MCF 10A (cell line): ENCODE results near the gene CCND3. TPM values are rescaled to one million over a fixed set of nuclear protein-coding genes. Genes with fewer than 3 reads are reported as not detected.

ENCODE experiments used
- Bru-seq: library from RNA; stranded (reverse); fragments of 400-500 nt; gene quantifications from one replicate; lab custom pipeline; 2021; lab: Mats Ljungman, UMichigan
- BruChase-seq, 2 experiments: library from RNA; stranded (reverse); fragments of 400-500 nt; gene quantifications; one replicate each; lab custom pipeline; 2021; lab: Mats Ljungman, UMichigan
- BruUV-seq: library from RNA; stranded (reverse); fragments of 400-500 nt; replicated peaks from 2 replicates; lab custom pipeline; 2021; lab: Mats Ljungman, UMichigan
- CTCF ChIA-PET: fragments of 300-600 bp; sonication (Branson Sonifier 250); formaldehyde crosslinking; extraction: SDS; loops from one replicate; lab custom pipeline; 2021; ENCODE audit warnings: antibody characterized with exemption, inconsistent platforms; lab: Yijun Ruan, JAX
- POLR2A ChIA-PET: fragments of 300-600, 350-650 bp; sonication (Branson Sonifier 250); formaldehyde crosslinking; extraction: SDS; loops from one replicate; lab custom pipeline; 2020; ENCODE audit warnings: antibody characterized with exemption, inconsistent platforms; lab: Yijun Ruan, JAX
- DNase-seq: peaks from one replicate; pipeline ENCODE4 v3.0.0-alpha.2; 2018; ENCODE audit not compliant: unreplicated experiment
- H3K27ac Mint-ChIP-seq: one replicate; pipeline ENCODE4 v1.8.0; 2022; ENCODE audit warnings: mild to moderate bottlenecking, low read depth, mixed read lengths; ENCODE audit not compliant: unreplicated experiment
- H3K27me3 Mint-ChIP-seq: one replicate; pipeline ENCODE4 v1.8.0; 2022; ENCODE audit warnings: mixed read lengths; ENCODE audit not compliant: insufficient read depth, unreplicated experiment
- H3K36me3 Mint-ChIP-seq: one replicate; pipeline ENCODE4 v1.8.0; 2022; ENCODE audit warnings: mild to moderate bottlenecking, moderate library complexity, mixed read lengths; ENCODE audit not compliant: insufficient read depth, unreplicated experiment
- H3K4me1 Mint-ChIP-seq: one replicate; pipeline ENCODE4 v1.8.0; 2022; ENCODE audit warnings: mixed read lengths; ENCODE audit not compliant: insufficient read depth, unreplicated experiment
- H3K4me3 Mint-ChIP-seq: one replicate; pipeline ENCODE4 v1.8.0; 2022; ENCODE audit warnings: mild to moderate bottlenecking, moderate library complexity, mixed read lengths; ENCODE audit not compliant: unreplicated experiment
- H3K9me3 Mint-ChIP-seq: one replicate; pipeline ENCODE4 v1.8.0; 2022; ENCODE audit warnings: mixed read lengths; ENCODE audit not compliant: unreplicated experiment
- intact Hi-C: fragments of 100-400 bp; cut with micrococcal nuclease; formaldehyde crosslinking; loops from 2 replicates; pipeline ENCODE4 v1.14.1; 2022
- long read RNA-seq: library from polyadenylated mRNA; stranded (forward); transcript quantifications from one replicate; pipeline ENCODE4 v2.0.0, GENCODE V29; 2022
- total RNA-seq: library from RNA; stranded (reverse); gene quantifications from 2 replicates; pipeline ENCODE4 v1.2.3, GENCODE V29; 2022
- TF ChIP-seq, protein P1 (sequence below): fragments of 200-600 bp; IDR thresholded peaks from one replicate; pipeline ENCODE4 v1.8.0; 2022; ENCODE audit warnings: antibody characterized with exemption, mild to moderate bottlenecking; ENCODE audit not compliant: unreplicated experiment

CCND3 gene
- total RNA-seq (52.5 and 75.8 TPM in 2 replicates), Bru-seq, nascent RNA (percentile 68 among the genes with signal in this experiment), BruChase-seq, experiment 1, labeled RNA remaining after a 6-hour chase (percentile 68 among the genes with signal in this experiment), BruChase-seq, experiment 2, labeled RNA remaining after a 2-hour chase (percentile 63 among the genes with signal in this experiment)
- long read RNA-seq, transcript CCND3-203 (5 exons, 2,085 nt): major isoform, 102 of 194 reads
- long read RNA-seq, transcript CCND3-205 (4 exons, 1,843 nt): minor isoform, 21 of 194 reads
- long read RNA-seq, transcript CCND3-202 (5 exons, 2,133 nt): minor isoform, 48 of 194 reads
- long read RNA-seq, partial matches to known transcripts: 7 of 194 reads
- long read RNA-seq, other reads (novel, unspliced or antisense): 11 of 194 reads

DNA sequence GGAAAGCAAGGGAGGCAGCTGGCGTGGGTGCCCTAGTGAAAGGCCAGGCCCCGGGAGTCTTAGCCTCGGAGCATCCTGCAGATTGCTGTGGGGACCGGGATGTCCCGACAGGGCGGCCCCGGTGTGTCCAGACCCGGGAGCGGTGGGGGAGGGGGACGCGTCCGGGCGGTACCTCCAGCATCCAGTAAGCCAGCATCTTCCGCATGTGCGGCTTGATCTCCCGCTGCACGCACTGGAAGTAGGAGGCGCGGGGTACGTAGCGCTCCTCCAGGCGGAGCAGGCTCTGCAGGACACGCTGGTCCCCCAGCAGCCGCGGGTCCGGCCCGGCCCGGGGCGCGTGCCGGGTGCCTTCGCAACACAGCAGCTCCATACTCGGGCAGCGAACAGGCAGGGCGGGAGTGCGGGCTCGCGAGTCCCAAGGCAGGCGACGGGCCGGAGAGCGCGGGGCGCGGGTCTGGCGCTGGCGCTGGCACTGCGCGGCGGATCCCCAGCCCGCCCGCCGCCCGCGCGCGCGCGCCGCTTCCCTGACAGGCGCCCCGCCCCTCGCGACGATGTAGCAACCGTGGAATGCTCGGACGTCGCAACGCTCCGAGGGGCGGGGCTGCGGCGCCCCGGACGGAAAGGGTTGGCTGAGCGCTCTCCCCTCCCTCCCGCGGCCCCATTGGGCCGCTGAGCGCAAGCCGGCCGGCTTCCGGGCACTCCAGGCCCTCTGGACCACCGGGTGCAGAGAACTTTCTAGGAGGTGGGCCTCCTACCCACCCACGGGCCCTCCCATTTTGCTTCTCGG is at the start of gene CCND3:
TSS of gene CCND3 (minus strand) at position 529 of the 787 bp plus-strand sequence. CDS start at position 370, 159 bp downstream.
- ChIA-PET CTCF (interaction anchor here (0.5 to 10.1 kb wide), 10 partner anchors 18 to 157 kb away, joined by 3 to 117 read pairs (median 5); partner anchors contain the start of genes BYSL, MED20 and TAF8), POLR2A (interaction anchor here (0.7 to 14.4 kb wide), 13 partner anchors 11 to 751 kb away, joined by 3 to 157 read pairs (median 4); partner anchors contain the start of genes BYSL, MED20, TAF8 and TFEB)
- H3K36me3 Mint-ChIP-seq: peaks cover 52% of the 10 kb centered on the region
- DNase-seq: peak; percentile 88
- peak within 1 kb of the TSS; percentile 59 for H3K27ac Mint-ChIP-seq
- intact Hi-C loops: no loop called here
- no peaks in the 10 kb centered on the region for H3K27me3 Mint-ChIP-seq
- no peaks in the 10 kb centered on the region for H3K9me3 Mint-ChIP-seq
- peaks cover 25% of the 10 kb centered on the region for H3K4me1 Mint-ChIP-seq
- no TSS peak for BruUV-seq
- peak within 1 kb of the TSS; percentile 85 for H3K4me3 Mint-ChIP-seq
- TF ChIP-seq, protein P1, sequence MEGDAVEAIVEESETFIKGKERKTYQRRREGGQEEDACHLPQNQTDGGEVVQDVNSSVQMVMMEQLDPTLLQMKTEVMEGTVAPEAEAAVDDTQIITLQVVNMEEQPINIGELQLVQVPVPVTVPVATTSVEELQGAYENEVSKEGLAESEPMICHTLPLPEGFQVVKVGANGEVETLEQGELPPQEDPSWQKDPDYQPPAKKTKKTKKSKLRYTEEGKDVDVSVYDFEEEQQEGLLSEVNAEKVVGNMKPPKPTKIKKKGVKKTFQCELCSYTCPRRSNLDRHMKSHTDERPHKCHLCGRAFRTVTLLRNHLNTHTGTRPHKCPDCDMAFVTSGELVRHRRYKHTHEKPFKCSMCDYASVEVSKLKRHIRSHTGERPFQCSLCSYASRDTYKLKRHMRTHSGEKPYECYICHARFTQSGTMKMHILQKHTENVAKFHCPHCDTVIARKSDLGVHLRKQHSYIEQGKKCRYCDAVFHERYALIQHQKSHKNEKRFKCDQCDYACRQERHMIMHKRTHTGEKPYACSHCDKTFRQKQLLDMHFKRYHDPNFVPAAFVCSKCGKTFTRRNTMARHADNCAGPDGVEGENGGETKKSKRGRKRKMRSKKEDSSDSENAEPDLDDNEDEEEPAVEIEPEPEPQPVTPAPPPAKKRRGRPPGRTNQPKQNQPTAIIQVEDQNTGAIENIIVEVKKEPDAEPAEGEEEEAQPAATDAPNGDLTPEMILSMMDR: no peak

GRCh38 chr6:41986339-41986738 is 44.7 kb upstream of the CCND3 start:
- ChIA-PET POLR2A (interaction anchor here (0.6 to 1.1 kb wide), 2 partner anchors 18 to 41 kb away, joined by 3 to 5 read pairs; no protein-coding TSS in a partner anchor), CTCF (interaction anchor here (0.9 kb wide), 1 partner anchor 19 kb away, joined by 3 read pairs; no protein-coding TSS in a partner anchor)
- H3K36me3 Mint-ChIP-seq: peaks cover 8% of the 10 kb centered on the region

DNA sequence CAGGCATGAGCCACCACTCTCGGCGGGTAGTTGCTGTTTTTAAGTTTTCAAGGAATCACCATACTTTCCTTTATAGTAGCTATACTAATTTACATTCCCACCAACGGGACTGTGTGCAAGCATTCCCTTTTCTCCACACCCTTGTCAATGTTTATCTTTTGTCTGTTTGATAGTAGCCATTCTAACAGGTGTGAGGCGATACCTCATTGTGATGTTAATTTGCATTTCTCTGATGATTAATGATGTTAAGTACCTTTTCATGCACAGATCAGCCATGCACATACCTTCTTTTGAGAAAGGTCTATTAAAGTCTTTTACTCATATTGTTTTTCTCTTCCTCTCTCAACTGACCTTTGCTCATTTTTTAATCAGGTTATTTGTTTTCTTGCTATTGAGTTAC is 43.0 kb upstream of the CCND3 start:
- TF ChIP-seq, protein P1: no peak
- peaks cover 17% of the 10 kb centered on the region for H3K36me3 Mint-ChIP-seq
- no peak overlapping the region for H3K4me3 Mint-ChIP-seq
- H3K9me3 Mint-ChIP-seq: no peaks in the 10 kb centered on the region
- no peaks in the 10 kb centered on the region for H3K27me3 Mint-ChIP-seq
- no peak for DNase-seq
- H3K4me1 Mint-ChIP-seq: no peaks in the 10 kb centered on the region
- no TSS peak for BruUV-seq
- ChIA-PET CTCF (no interaction called here), POLR2A (interaction anchor here (0.7 kb wide), 1 partner anchor 63 kb away, joined by 3 read pairs; the partner anchor contains the start of gene BYSL)
- intact Hi-C loops: no loop called here
- H3K27ac Mint-ChIP-seq: no peak overlapping the region

More at GRCh38 chr6:41986339-41986738, 44.7 kb upstream of the CCND3 start:
- TF ChIP-seq, protein P1: no peak
- no TSS peak for BruUV-seq
- intact Hi-C loops: no loop called here
- DNase-seq: no peak
- no peaks in the 10 kb centered on the region for H3K4me1 Mint-ChIP-seq
- H3K9me3 Mint-ChIP-seq: no peaks in the 10 kb centered on the region
- H3K4me3 Mint-ChIP-seq: no peak overlapping the region
- no peak overlapping the region for H3K27ac Mint-ChIP-seq
- H3K27me3 Mint-ChIP-seq: no peaks in the 10 kb centered on the region
